SJSA1 (cell line): ENCODE results near the gene SPOCK2. TPM values are rescaled to one million over a fixed set of nuclear protein-coding genes. Genes with fewer than 3 reads are reported as not detected.

Experiments
- DNase-seq, 2 experiments: peaks; one replicate each; pipeline ENCODE4 v3.0.0-alpha.2; 2015 to 2020; ENCODE audit warnings: low spot score in 2 of 2, low read depth in 1 of 2
- H3K27ac ChIP-seq: fragments of 250-450 bp; sonication (Bioruptor Pico); 2 replicates; pipeline ENCODE4 v1.5.1; 2020; ENCODE audit warnings: mild to moderate bottlenecking, moderate library complexity
- H3K27me3 ChIP-seq: fragments of 250-450 bp; sonication (Bioruptor Pico); replicated peaks from 2 replicates; pipeline ENCODE4 v1.5.1; 2020; ENCODE audit warnings: mild to moderate bottlenecking, moderate library complexity
- H3K36me3 ChIP-seq: fragments of 250-450 bp; sonication (Bioruptor Pico); 2 replicates; pipeline ENCODE4 v1.5.1; 2020; ENCODE audit warnings: mild to moderate bottlenecking
- H3K4me1 ChIP-seq: fragments of 250-450 bp; sonication (Bioruptor Pico); replicated peaks from 2 replicates; pipeline ENCODE4 v1.6.1; 2021; ENCODE audit warnings: mild to moderate bottlenecking
- H3K4me3 ChIP-seq: fragments of 250-450 bp; sonication (Bioruptor Pico); 2 replicates; pipeline ENCODE4 v1.5.1; 2020; ENCODE audit warnings: mild to moderate bottlenecking
- H3K9me3 ChIP-seq: fragments of 250-450 bp; sonication (Bioruptor Pico); replicated peaks from 2 replicates; pipeline ENCODE4 v1.5.1; 2020; ENCODE audit warnings: mild to moderate bottlenecking
- total RNA-seq: library from RNA; depleted of rRNA; stranded (reverse); fragments of >200 nt; shearing (Covaris generic); gene quantifications from 2 replicates; pipeline ENCODE4 v1.2.3, GENCODE V29; 2014; rRNA removed

The SPOCK2 gene
- total RNA-seq, 1 experiment from 2014 or later: not detected

GRCh38 chr10:72010234-72010973, 77.9 kb downstream of the SPOCK2 start:
- Histone ChIP-seq H3K27me3 (no peaks in the 10 kb centered on the region), H3K27ac (no peak overlapping the region; the same call in 1 of the 2 replicates), H3K36me3 (peaks cover 50% of the 10 kb centered on the region), H3K4me1 (peaks cover 9% of the 10 kb centered on the region), H3K9me3 (no peaks in the 10 kb centered on the region), H3K4me3 (no peak overlapping the region)
- DNase-seq: no peak

DNA sequence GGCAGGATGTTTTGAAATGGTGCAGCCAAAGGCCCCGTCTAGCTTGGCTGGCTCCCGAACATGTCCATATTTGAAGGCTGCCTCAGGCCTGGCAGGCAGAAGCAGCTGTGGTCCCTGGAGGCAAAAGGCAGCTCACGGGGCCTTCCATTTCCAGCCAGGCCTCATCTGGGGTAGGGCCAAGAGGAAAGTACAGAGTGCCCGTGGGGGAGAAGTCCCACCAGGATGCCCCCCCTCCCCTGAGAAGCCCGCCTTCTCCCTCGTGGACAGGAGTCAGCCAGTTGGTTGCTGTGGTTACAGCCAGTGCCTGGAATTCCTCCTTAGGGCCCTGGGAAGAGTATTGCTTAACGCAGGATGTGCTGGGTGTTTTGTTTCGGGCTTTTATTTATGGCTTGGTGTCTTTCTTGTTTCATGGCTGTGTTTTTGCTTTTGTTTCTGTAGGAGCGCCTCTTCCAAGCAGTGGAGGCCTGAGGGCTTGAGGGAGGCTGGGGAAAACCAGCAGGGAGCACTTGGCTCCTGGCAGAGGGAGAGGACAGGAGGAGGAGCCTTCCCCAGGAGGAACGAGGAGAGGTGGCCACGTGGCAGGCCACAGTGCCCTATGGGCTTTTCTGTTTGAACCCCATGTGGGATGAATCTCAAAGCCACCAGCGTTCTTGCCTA, 78.8 kb downstream of the SPOCK2 start:
- DNase-seq: peak; percentile 53 to 54
- H3K4me3 ChIP-seq: no peak overlapping the region
- H3K4me1 ChIP-seq: peaks cover 9% of the 10 kb centered on the region
- peak overlapping the region; percentile 35; the same call in 1 of the 2 replicates for H3K27ac ChIP-seq
- H3K9me3 ChIP-seq: no peaks in the 10 kb centered on the region
- H3K27me3 ChIP-seq: no peaks in the 10 kb centered on the region
- H3K36me3 ChIP-seq: peaks cover 50% of the 10 kb centered on the region

DNA sequence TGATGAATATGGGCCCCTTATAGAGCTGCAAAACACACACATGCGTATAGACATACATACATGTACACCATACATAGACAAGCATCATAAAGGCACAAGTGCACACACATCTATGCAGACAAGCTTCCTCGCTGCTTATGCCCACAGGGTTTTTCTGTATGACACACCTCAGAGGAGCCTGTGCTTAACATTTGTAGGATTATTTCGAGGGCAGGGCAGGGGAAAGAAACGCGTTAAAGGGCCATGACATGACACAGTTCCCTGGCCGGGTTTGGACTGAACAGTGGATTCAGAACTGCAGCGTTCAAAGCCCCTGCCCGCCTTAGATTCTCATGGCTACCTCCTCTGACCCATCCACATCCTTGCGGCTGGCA, 79.3 kb downstream of the SPOCK2 start:
- no peak overlapping the region for H3K4me3 ChIP-seq
- no peak for DNase-seq
- H3K4me1 ChIP-seq: peaks cover 9% of the 10 kb centered on the region
- peaks cover 50% of the 10 kb centered on the region for H3K36me3 ChIP-seq
- peak overlapping the region; percentile 35; the same call in 1 of the 2 replicates for H3K27ac ChIP-seq
- H3K27me3 ChIP-seq: no peaks in the 10 kb centered on the region
- no peaks in the 10 kb centered on the region for H3K9me3 ChIP-seq

Other genes starting within 250 kb of the SPOCK2 start
- gene PSAP, start 237.3 kb downstream of the SPOCK2 start, total RNA-seq: 251 and 322 TPM in 2 replicates
- gene CHST3, start 124.2 kb downstream of the SPOCK2 start, total RNA-seq: 15.8 and 27.4 TPM in 2 replicates
- 28.6 and 89.9 TPM in 2 replicates for gene ANAPC16, start 127.5 kb upstream of the SPOCK2 start, total RNA-seq
- 39.4 and 51.1 TPM in 2 replicates for gene ASCC1, start 127.7 kb upstream of the SPOCK2 start, total RNA-seq
- 13.6 and 20.6 TPM in 2 replicates for gene DDIT4, start 185.4 kb upstream of the SPOCK2 start, total RNA-seq